PC-3 (cell line): ENCODE results near the gene RASAL1. TPM values are rescaled to one million over a fixed set of nuclear protein-coding genes. Genes with fewer than 3 reads are reported as not detected.

ENCODE experiments used
- ATAC-seq: fragments of 200-7000 bp; cut with Tn5 transposase; 2 replicates; pipeline ENCODE4 v1.9.1; 2020; ENCODE audit warnings: mild to moderate bottlenecking, moderate library complexity
- BruUV-seq: library from RNA; stranded (reverse); fragments of 400-500 nt; replicated peaks from 2 replicates; lab custom pipeline; 2021; lab: Mats Ljungman, UMichigan
- CTCF ChIA-PET: fragments of 300-600 bp; sonication (Branson Sonifier 250); formaldehyde crosslinking; loops from one replicate; lab custom pipeline; 2022; ENCODE audit warnings: antibody characterized with exemption; lab: Charles Lee
- POLR2A ChIA-PET: fragments of 300-600 bp; sonication (Branson Sonifier 250); formaldehyde crosslinking; loops from one replicate; lab custom pipeline; 2022; ENCODE audit warnings: antibody characterized with exemption; ENCODE audit not compliant: unreplicated experiment; lab: Charles Lee
- DNase-seq: peaks from one replicate; pipeline ENCODE4 v3.0.0-alpha.2; 2015
- H2AFZ ChIP-seq: fragments of 300-600 bp; sonication (generic); 2 replicates; pipeline ENCODE4 v1.6.0; 2016; ENCODE audit warnings: antibody characterized with exemption, low read length
- H3F3A ChIP-seq: fragments of 300-600 bp; sonication (generic); one replicate; pipeline ENCODE4 v1.6.0; 2017; ENCODE audit warnings: antibody characterized with exemption, low read length, control low read depth, mild to moderate bottlenecking; ENCODE audit not compliant: unreplicated experiment
- H3K27ac ChIP-seq: fragments of 300-600 bp; sonication (generic); 2 replicates; pipeline ENCODE4 v1.5.1; 2016; ENCODE audit warnings: mild to moderate bottlenecking, low read length
- H3K27me3 ChIP-seq: fragments of 300-600 bp; sonication (generic); 2 replicates; pipeline ENCODE4 v1.6.1; 2016; ENCODE audit warnings: low read length, mixed read lengths
- H3K36me3 ChIP-seq: fragments of 300-600 bp; sonication (generic); 2 replicates; pipeline ENCODE4 v1.6.1; 2016; ENCODE audit warnings: low read depth, mixed run types, low read length, mixed read lengths
- H3K4me1 ChIP-seq: fragments of 300-600 bp; sonication (generic); 2 replicates; pipeline ENCODE4 v1.5.1; 2016; ENCODE audit warnings: low read length; ENCODE audit not compliant: insufficient read depth
- H3K4me2 ChIP-seq: fragments of 300-600 bp; sonication (generic); 2 replicates; pipeline ENCODE4 v1.6.0; 2016; ENCODE audit warnings: low read length
- H3K4me3 ChIP-seq: fragments of 300-600 bp; sonication (generic); 2 replicates; pipeline ENCODE4 v1.5.1; 2016; ENCODE audit warnings: mild to moderate bottlenecking, low read length, mixed read lengths
- H3K79me2 ChIP-seq: fragments of 300-600 bp; sonication (generic); 2 replicates; pipeline ENCODE4 v1.6.1; 2017; ENCODE audit warnings: low read length, mixed read lengths
- H3K9ac ChIP-seq: fragments of 300-600 bp; sonication (generic); 2 replicates; pipeline ENCODE4 v1.6.0; 2016; ENCODE audit warnings: mild to moderate bottlenecking, low read length
- H3K9me2 ChIP-seq: fragments of 300-600 bp; sonication (generic); replicated peaks from 2 replicates; pipeline ENCODE4 v1.6.1; 2016; ENCODE audit warnings: mixed run types, low read length, mixed read lengths
- H3K9me3 ChIP-seq: fragments of 300-600 bp; sonication (generic); 2 replicates; pipeline ENCODE4 v1.6.1; 2016; ENCODE audit warnings: low read length, mixed read lengths
- H4K20me1 ChIP-seq: fragments of 300-600 bp; sonication (generic); 2 replicates; pipeline ENCODE4 v1.6.1; 2016; ENCODE audit warnings: low read length, mixed read lengths
- CTCF ChIP-seq: fragments of 300-600 bp; sonication (generic); conservative IDR thresholded peaks from 2 replicates; pipeline ENCODE4 v1.5.1; 2017; ENCODE audit warnings: antibody characterized with exemption, low read depth, mild to moderate bottlenecking, low read length
- EZH2 ChIP-seq: fragments of 300-600 bp; sonication (generic); IDR thresholded peaks from one replicate; pipeline ENCODE4 v1.6.1; 2017; ENCODE audit warnings: antibody characterized with exemption, mild to moderate bottlenecking, low read length; ENCODE audit not compliant: unreplicated experiment
- EZH2phosphoT487 ChIP-seq: fragments of 300-600 bp; sonication (generic); IDR thresholded peaks from 2 replicates; pipeline ENCODE4 v1.6.1; 2018; ENCODE audit warnings: mild to moderate bottlenecking, antibody characterized with exemption, low read length, borderline replicate concordance
- intact Hi-C: fragments of 100-400 bp; cut with micrococcal nuclease; formaldehyde crosslinking; loops from 2 replicates; pipeline ENCODE4 v1.9.0; 2023
- total RNA-seq: library from RNA; depleted of rRNA; stranded (reverse); fragments of >200 nt; gene quantifications from 2 replicates; pipeline ENCODE4 v1.2.3, GENCODE V29; 2014

The RASAL1 gene
- total RNA-seq, 1 experiment from 2014 or later: 0.66 TPM

GRCh38 chr12:113092607-113093408 is 42.8 kb downstream of the RASAL1 start:
- Histone ChIP-seq H3K9me3 (no peaks in the 10 kb centered on the region), H3K36me3 (no peaks in the 10 kb centered on the region), H3K79me2 (no peaks in the 10 kb centered on the region), H3K4me2 (no peak overlapping the region), H4K20me1 (no peaks in the 10 kb centered on the region), H3K9ac (no peak overlapping the region), H3K27me3 (0 out of 2 replicates have a peak, but pooled peaks cover 5% of the 10 kb centered on the region), H3K4me3 (no peak overlapping the region), H3K27ac (no peak overlapping the region), H3K9me2 (no peaks in the 10 kb centered on the region), H2AFZ (no peak overlapping the region), H3F3A (no peaks in the 10 kb centered on the region), H3K4me1 (no peaks in the 10 kb centered on the region)
- TF ChIP-seq EZH2phosphoT487: no peak
- no peak for TF ChIP-seq EZH2
- TF ChIP-seq CTCF: no peak; the same call in 1 of the 2 replicates
- ATAC-seq (peak; percentile 55), DNase-seq (peak; percentile 19)
- intact Hi-C loops: loop anchor here (10.0 kb wide), 1 partner anchor 62 kb away; no protein-coding TSS in a partner anchor
- ChIA-PET POLR2A (interaction anchor here (0.7 kb wide), 1 partner anchor 10 kb away, joined by 4 read pairs; no protein-coding TSS in a partner anchor), CTCF (interaction anchor here (1.5 kb wide), 1 partner anchor 100 kb away, joined by 3 read pairs; no protein-coding TSS in a partner anchor)
- BruUV-seq: no TSS peak

GRCh38 chr12:113091506-113091905 is 44.1 kb downstream of the RASAL1 start:
- BruUV-seq: no TSS peak
- no peaks in the 10 kb centered on the region for H4K20me1 ChIP-seq

More at GRCh38 chr12:113091506-113091905, 44.1 kb downstream of the RASAL1 start:
- H3K4me3 ChIP-seq: no peak overlapping the region
- no peak overlapping the region for H3K4me2 ChIP-seq
- H3K4me1 ChIP-seq: peaks cover 4% of the 10 kb centered on the region; the same call in 1 of the 2 replicates
- H3K9ac ChIP-seq: no peak overlapping the region
- no peaks in the 10 kb centered on the region for H3K9me3 ChIP-seq
- ChIA-PET POLR2A (no interaction called here), CTCF (interaction anchor here (0.7 kb wide), 1 partner anchor 28 kb away, joined by 4 read pairs; no protein-coding TSS in a partner anchor)
- H3K36me3 ChIP-seq: no peaks in the 10 kb centered on the region
- DNase-seq (no peak), ATAC-seq (no peak)
- no peak overlapping the region for H2AFZ ChIP-seq
- H3F3A ChIP-seq: no peaks in the 10 kb centered on the region
- TF ChIP-seq EZH2: no peak
- TF ChIP-seq CTCF: no peak
- TF ChIP-seq EZH2phosphoT487: no peak
- H3K27me3 ChIP-seq: 0 out of 2 replicates have a peak, but pooled peaks cover 5% of the 10 kb centered on the region
- H3K27ac ChIP-seq: no peak overlapping the region
- H3K79me2 ChIP-seq: no peaks in the 10 kb centered on the region
- intact Hi-C loops: loop anchor here (10.0 kb wide), 1 partner anchor 63 kb away; no protein-coding TSS in a partner anchor
- H3K9me2 ChIP-seq: no peaks in the 10 kb centered on the region
